Tibial nerve (tissue), 4 donors: ENCODE results near the gene SNAP91. TPM values are rescaled to one million over a fixed set of nuclear protein-coding genes. Genes with fewer than 3 reads are reported as not detected.
"Not testable (repeated sequence)": the region's sequence is repeated elsewhere in the genome, so short reads cannot be mapped to it uniquely, and the experiment has no call there.

Experiments
- DNase-seq, 2 donors: peaks; one replicate each; pipeline ENCODE4 v3.0.0-alpha.2; 2019; ENCODE audit warnings: low spot score in 2 of 2
- H3K27ac ChIP-seq, 4 donors: fragments of 200-600 bp; sonication (generic) in 3 of 4; one replicate each; pipeline ENCODE4 v1.5.1; 2017 to 2019; ENCODE audit warnings: mild to moderate bottlenecking in 1 of 4
- H3K27me3 ChIP-seq, 2 donors: fragments of 200-600 bp; sonication (generic) in 1 of 2; one replicate each; pipeline versions ENCODE4 v1.5.1 to v1.6.0; 2017 to 2019
- H3K36me3 ChIP-seq, 3 donors: fragments of 200-600 bp; sonication (generic); one replicate each; pipeline ENCODE4 v1.5.1; 2018 to 2019
- H3K4me1 ChIP-seq, 4 donors: fragments of 200-600 bp; sonication (generic) in 3 of 4; one replicate each; pipeline ENCODE4 v1.5.1; 2017 to 2019
- H3K4me3 ChIP-seq, 4 donors: fragments of 200-600 bp; sonication (generic) in 3 of 4; one replicate each; pipeline ENCODE4 v1.5.1; 2017 to 2019; ENCODE audit warnings: mild to moderate bottlenecking in 1 of 4, moderate library complexity in 1 of 4
- H3K9me3 ChIP-seq, 4 donors: fragments of 200-600 bp; sonication (generic) in 3 of 4; one replicate each; pipeline ENCODE4 v1.5.1; 2017 to 2019
- CTCF ChIP-seq, 5 experiments: fragments of 200-600 bp in 3 of 5; fragments of 450-650 bp in 2 of 5; sonication (generic) in 3 of 5; IDR thresholded peaks; one replicate each; pipeline ENCODE4 v1.5.1; 2016 to 2019; ENCODE audit warnings: antibody characterized with exemption in 5 of 5, mild to moderate bottlenecking in 3 of 5, moderate library complexity in 2 of 5
- EP300 ChIP-seq, 2 donors: sonication (generic); formaldehyde crosslinking; IDR thresholded peaks; one replicate each; pipeline ENCODE4 v1.6.1; 2017; ENCODE audit warnings: antibody characterized with exemption in 2 of 2, mild to moderate bottlenecking in 1 of 2
- POLR2A ChIP-seq, 2 donors: fragments of 450-650 bp; IDR thresholded peaks; one replicate each; pipeline ENCODE4 v1.6.1; 2017; ENCODE audit warnings: antibody characterized with exemption in 2 of 2, mild to moderate bottlenecking in 2 of 2, moderate library complexity in 2 of 2
- WGBS, 2 donors: methylation state at CpG; one replicate each; pipeline ENCODE4 v1.1.5; 2018; 5-methylcytosine and 5-hydroxymethylcytosine counted together
- total RNA-seq, 4 donors: library from RNA; depleted of rRNA; stranded (reverse); fragments of >200 nt; gene quantifications; one replicate each; pipeline ENCODE4 v1.1.0, GENCODE V29; 2016

Gene SNAP91
- total RNA-seq, 4 donors from 2014 or later = 0.42 to 4.3 (median 0.90) TPM; not detected in 1

- H3K27ac ChIP-seq = no peak overlapping the region
- TF ChIP-seq CTCF (IDR thresholded peaks at IDR 0.05) = no peak
- H3K4me3 ChIP-seq = no peak overlapping the region
- DNase-seq = no peak
- peaks cover 0 to under 1% (median 0%) of the 10 kb centered on the region in 4 donors for H3K9me3 ChIP-seq
- no peaks in the 10 kb centered on the region for H3K27me3 ChIP-seq
- no peaks in the 10 kb centered on the region for H3K36me3 ChIP-seq
- no peaks in the 10 kb centered on the region for H3K4me1 ChIP-seq
These were observed 152.0 kb downstream of the SNAP91 start for GRCh38 chr6:83556871-83557270.

GRCh38 chr6:83551748-83552147 lies 157.2 kb downstream of the SNAP91 start:
- 92 to 96% methylated on average over 4 of the region's 4 CpGs for WGBS, 2 donors
- not testable (repeated sequence) for H3K27me3 ChIP-seq, H3K27ac ChIP-seq, H3K4me3 ChIP-seq, H3K4me1 ChIP-seq, H3K9me3 ChIP-seq, DNase-seq, H3K36me3 ChIP-seq

GRCh38 chr6:83550482-83550881 lies 158.4 kb downstream of the SNAP91 start:
- not testable (repeated sequence) for H3K27ac ChIP-seq, H3K4me3 ChIP-seq, H3K4me1 ChIP-seq, DNase-seq, H3K27me3 ChIP-seq, H3K36me3 ChIP-seq
- 64 to 65% methylated on average over 5 of the region's 5 CpGs for WGBS, 2 donors
- H3K9me3 ChIP-seq = peaks cover 0 to 14% (median 0%) of the 10 kb centered on the region in 4 donors

GRCh38 chr6:83546636-83547035 lies 162.3 kb downstream of the SNAP91 start:
- no peak for DNase-seq
- Histone ChIP-seq H3K27me3 (no peaks in the 10 kb centered on the region), H3K9me3 (peaks cover 0 to 14% (median 0%) of the 10 kb centered on the region in 4 donors), H3K27ac (no peak overlapping the region), H3K4me1 (no peaks in the 10 kb centered on the region), H3K36me3 (no peaks in the 10 kb centered on the region), H3K4me3 (no peak overlapping the region)
- 59 to 76% methylated on average over 5 of the region's 5 CpGs for WGBS, 2 donors
- TF ChIP-seq EP300 (IDR thresholded peaks at IDR 0.05) (no peak), CTCF (IDR thresholded peaks at IDR 0.05) (no peak), POLR2A (IDR thresholded peaks at IDR 0.05) (no peak)

GRCh38 chr6:83539678-83540077 lies 169.2 kb downstream of the SNAP91 start:
- no peak overlapping the region for H3K4me3 ChIP-seq

More at GRCh38 chr6:83539678-83540077, 169.2 kb downstream of the SNAP91 start:
- TF ChIP-seq CTCF (IDR thresholded peaks at IDR 0.05) = no peak
- no peak for TF ChIP-seq EP300 (IDR thresholded peaks at IDR 0.05)
- no peaks in the 10 kb centered on the region for H3K4me1 ChIP-seq
- H3K36me3 ChIP-seq = no peaks in the 10 kb centered on the region
- no peak for DNase-seq
- no peak overlapping the region for H3K27ac ChIP-seq
- no peaks in the 10 kb centered on the region for H3K9me3 ChIP-seq
- 84 to 86% methylated on average over 4 of the region's 4 CpGs for WGBS, 2 donors
- no peaks in the 10 kb centered on the region for H3K27me3 ChIP-seq
